ENCODE measurements around the gene NGB. TPM values are rescaled to one million over a fixed set of nuclear protein-coding genes. Genes with fewer than 3 reads are reported as not detected.

The NGB gene
- total RNA-seq = not detected in 2 replicates

- intact Hi-C loops (cut with micrococcal nuclease) = no loop called here
Measured at GRCh38 chr14:77271113-77271710, at the start of gene NGB. Gene NGB, minus strand, starts transcription at chr14:77271206. Its CDS starts 269 bp downstream, at chr14:77270937.

DNA sequence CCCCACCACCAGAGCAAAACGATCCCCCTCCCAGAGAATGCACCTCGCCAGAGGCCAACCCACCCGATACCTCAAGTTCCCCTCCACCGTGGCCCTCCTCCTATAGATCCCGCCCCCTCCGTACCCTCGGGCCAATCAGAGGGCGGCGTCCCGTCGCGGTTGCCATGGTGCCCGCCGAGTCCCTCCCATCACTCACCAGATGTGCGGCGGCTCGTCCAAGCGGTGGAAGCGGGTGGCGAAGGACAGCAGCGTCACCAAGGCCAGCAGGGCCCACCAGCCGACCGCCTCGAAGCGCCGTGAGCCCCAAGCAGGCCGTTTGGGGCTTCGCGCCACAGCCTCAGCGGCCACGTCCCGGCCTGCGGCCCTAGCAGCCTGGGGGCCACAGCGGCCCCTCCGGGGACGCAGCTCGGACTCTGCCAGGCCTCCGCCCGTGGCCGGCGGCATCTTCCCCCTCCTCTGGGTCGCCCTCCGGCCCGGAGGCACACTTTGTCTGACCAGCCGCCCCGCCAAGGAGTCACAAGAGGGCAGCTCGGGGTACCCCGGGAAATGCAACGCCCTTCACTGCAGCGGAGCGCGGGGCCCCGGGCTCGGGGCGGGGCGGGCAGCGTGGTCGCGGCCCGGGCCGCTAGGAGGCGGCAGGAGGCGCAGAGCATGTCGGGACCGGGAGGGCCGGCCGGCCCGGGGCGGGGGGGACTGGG, 49.4 kb upstream of the NGB start, which contains the start of gene POMT2:
POMT2 (minus strand) TSS at position 646 of the 698 bp plus-strand sequence; CDS start at position 444, 202 bp downstream.
- intact Hi-C loops (cut with micrococcal nuclease) = loop anchor here (1.0 to 10.0 kb wide), 8 partner anchors 17 to 1168 kb away; partner anchors contain the start of genes ADCK1, ALKBH1, CIPC and IRF2BPL

GRCh38 chr14:77319422-77319821, 48.4 kb upstream of the NGB start:
- intact Hi-C loops (cut with micrococcal nuclease) = loop anchor here (10.0 kb wide), 1 partner anchor 445 kb away; no protein-coding TSS in a partner anchor

- intact Hi-C loops (cut with micrococcal nuclease) = loop anchor here (10.0 kb wide), 1 partner anchor 444 kb away; no protein-coding TSS in a partner anchor
Measured at GRCh38 chr14:77318756-77319155, 47.8 kb upstream of the NGB start.

DNA sequence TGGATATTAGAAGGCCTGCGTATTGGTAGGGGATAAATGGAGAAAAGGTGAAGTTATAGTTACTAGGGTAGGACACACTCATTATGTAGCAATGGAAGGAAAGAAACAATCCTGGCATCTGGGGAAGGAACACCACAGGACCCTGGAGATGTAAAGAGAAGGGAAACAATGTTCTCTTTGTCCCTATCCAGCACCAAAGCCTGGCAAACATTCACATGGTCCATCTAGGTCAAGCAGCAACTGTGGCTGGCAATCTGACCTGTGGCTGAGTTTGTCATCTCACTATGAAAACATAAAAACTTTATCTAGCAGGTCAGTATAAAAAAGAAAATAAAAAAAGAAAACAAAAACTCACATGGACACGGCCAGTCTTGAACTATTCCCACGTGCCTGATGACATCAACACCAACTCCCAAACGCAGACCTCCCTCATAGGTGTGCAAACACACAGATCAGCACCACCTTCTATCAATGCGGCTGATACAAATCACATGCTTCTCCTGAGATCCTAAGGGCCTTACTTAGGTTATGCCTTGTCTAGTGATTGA, 47.1 kb upstream of the NGB start:
- intact Hi-C loops (cut with micrococcal nuclease) = loop anchor here (10.0 kb wide), 1 partner anchor 443 kb away; no protein-coding TSS in a partner anchor

DNA sequence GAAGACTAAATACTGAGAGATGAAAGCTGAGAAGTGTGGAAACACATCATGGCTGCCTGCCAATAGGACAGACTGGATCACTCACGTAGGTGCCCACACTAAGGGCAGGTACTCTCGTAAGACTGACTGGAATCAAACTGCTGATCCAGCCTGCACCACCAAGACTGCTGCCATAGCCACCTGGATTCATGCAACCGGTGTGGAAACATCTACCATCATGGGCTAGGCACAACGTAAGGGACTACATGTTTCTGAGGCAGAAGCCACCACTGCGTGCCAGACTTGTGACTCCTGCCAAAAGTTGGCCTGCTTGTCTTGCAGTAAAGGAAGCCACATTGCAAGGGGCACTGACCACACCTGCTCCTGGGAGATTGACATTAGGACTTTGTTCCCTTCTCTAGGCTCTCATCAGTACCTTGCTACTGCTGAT, 45.9 kb upstream of the NGB start:
- intact Hi-C loops (cut with micrococcal nuclease) = loop anchor here (1.0 to 10.0 kb wide), 2 partner anchors 165 to 442 kb away; no protein-coding TSS in a partner anchor

- intact Hi-C loops (cut with micrococcal nuclease) = loop anchor here (1.0 to 10.0 kb wide), 2 partner anchors 164 to 441 kb away; no protein-coding TSS in a partner anchor
Measured at GRCh38 chr14:77316195-77316505, 45.1 kb upstream of the NGB start.

- intact Hi-C loops (cut with micrococcal nuclease) = loop anchor here (10.0 kb wide), 1 partner anchor 440 kb away; no protein-coding TSS in a partner anchor
Measured at GRCh38 chr14:77314539-77315457, 43.8 kb upstream of the NGB start.

DNA sequence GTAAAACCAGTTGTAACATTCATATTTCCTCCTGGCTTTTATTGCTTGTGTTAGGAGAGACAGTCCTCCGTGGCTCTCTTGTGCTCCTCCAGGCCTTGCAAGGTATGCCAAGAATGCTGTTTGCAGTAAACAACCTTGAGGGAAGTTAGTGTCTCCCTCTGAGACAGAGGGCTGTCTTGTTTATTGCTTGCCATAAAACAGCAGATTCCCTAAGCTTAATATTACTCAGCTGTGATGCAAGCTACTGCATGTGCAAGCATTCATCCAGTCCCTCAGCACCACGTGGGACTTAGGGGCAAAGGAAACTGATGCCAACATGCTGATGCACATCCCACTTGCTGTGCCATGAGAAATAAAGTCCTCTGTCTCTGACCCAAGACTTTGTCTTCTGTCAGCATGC, 43.0 kb upstream of the NGB start:
- intact Hi-C loops (cut with micrococcal nuclease) = loop anchor here (10.0 kb wide), 1 partner anchor 439 kb away; no protein-coding TSS in a partner anchor

GRCh38 chr14:77313371-77313770, 42.4 kb upstream of the NGB start:
- intact Hi-C loops (cut with micrococcal nuclease) = loop anchor here (10.0 kb wide), 1 partner anchor 439 kb away; no protein-coding TSS in a partner anchor

DNA sequence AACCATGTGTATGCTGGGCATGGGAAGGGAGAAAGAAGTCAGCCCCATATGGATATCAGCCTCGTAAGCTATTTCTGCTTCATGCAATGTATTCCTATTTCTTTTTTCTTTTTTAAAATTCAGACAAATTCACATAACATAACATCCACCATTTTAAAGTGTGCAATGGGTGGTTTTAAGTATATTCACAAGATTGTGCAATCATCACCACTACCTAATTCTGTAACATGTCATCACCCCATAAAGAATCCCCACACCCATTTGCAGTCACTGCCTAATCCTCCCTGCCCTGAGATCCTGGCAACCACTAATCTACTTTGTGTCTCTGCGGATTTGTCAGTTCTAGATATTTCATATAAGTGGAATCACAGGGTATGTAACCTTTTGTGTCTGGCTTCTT, 40.2 kb upstream of the NGB start:
- intact Hi-C loops (cut with micrococcal nuclease) = loop anchor here (10.0 kb wide), 1 partner anchor 436 kb away; no protein-coding TSS in a partner anchor

- intact Hi-C loops (cut with micrococcal nuclease) = loop anchor here (10.0 kb wide), 1 partner anchor 435 kb away; no protein-coding TSS in a partner anchor
Measured at GRCh38 chr14:77310026-77310425, 39.0 kb upstream of the NGB start.

DNA sequence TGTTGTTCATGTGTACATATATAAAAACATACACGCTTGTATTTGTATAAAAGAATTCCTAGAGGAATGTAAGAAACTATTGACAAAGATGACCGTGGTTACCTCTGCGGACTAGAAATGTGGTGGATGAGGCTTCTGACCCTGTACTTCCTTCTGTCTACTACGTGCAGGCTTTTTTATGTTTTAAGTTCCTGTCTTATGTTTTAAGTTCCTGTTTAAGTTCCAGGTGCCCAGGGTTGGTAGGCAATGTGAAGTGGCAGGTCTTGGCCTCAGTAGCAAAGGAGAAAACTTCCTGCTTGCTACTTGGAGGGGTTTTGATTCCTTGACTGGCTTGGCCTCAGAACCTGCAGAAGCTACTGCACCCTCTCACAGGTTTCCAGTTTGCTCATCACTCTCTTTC, 38.1 kb upstream of the NGB start:
- intact Hi-C loops (cut with micrococcal nuclease) = no loop called here

- intact Hi-C loops (cut with micrococcal nuclease) = no loop called here
Measured at GRCh38 chr14:77306851-77307496, 36.0 kb upstream of the NGB start.

DNA sequence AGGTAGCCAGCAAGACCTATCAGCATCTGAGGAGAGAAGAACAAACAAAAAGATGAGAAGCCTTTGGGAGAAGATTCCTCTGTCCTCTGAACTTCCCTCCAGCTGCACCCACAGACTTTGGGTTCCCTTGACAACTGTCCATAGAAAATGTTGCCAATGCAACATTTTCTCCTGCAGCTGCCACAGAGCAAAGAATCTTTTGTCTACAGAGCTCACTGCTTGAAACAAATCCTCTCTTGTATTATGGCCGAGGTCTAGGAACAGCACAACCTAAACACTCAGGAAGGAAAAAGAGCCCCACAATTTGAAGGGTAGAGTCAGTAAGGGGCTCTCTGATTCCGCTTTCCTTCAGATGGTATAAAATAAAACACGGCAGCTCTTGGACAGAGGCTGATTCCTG, 35.4 kb upstream of the NGB start:
- intact Hi-C loops (cut with micrococcal nuclease) = no loop called here

- intact Hi-C loops (cut with micrococcal nuclease) = no loop called here
Measured at GRCh38 chr14:77305696-77306095, 34.7 kb upstream of the NGB start.

DNA sequence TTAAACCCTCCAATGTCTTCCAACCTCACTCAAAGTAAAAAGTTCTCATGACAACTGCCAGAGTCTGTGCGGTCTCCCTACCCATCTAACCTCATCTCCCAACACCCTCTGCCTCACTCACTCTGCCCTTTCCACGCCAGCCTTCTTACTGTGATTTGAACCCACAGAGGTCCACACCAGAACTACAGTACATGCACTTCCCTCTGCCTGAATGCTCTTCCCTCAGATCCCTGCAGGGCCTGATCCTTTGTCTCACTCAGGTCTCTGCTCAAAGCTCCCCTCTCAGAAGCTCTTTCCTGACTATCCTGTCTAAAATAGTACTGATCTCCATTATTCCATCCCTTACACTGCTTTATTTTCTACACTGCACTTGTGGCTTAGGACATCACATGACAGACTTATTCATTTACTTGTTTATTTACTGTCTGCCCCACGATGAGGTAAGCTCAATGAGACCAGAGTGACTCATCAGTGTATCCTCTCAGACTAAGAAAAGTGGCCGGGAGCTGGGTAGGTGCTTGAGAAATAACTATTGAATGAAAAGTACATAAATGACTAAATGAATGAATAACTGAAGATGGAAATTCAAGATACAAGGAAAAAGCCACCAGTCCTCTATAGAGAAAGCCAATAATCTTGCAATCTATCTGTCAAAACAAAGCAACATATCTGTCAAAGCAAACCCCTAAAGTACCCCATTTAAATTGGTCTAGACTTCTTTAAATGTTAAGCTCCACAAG, 32.6 kb upstream of the NGB start:
- intact Hi-C loops (cut with micrococcal nuclease) = loop anchor here (1.0 to 5.0 kb wide), 2 partner anchors 17 to 154 kb away; partner anchors contain the start of genes AHSA1, POMT2 and VIPAS39

DNA sequence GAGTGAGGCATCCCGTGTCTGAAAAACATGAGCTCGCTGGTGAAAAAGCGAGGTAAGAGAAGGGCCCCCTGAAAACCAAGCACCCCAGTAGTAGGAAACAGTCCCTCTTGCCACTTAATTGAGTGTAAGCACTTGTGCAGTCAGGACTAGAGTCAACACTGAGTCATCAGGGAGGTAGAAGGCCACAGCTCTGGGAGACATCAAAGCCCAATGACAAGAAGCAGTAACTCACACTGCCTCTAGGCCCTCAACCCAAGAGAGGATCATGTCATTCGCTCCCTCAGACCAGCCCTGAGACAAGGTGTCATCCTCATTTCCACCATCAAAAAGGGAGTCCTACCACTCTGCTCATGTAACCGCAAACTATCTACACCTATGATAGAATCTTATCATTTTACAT, 31.9 kb upstream of the NGB start:
- intact Hi-C loops (cut with micrococcal nuclease) = loop anchor here (1.0 to 5.0 kb wide), 2 partner anchors 17 to 154 kb away; partner anchors contain the start of genes AHSA1, POMT2 and VIPAS39

DNA sequence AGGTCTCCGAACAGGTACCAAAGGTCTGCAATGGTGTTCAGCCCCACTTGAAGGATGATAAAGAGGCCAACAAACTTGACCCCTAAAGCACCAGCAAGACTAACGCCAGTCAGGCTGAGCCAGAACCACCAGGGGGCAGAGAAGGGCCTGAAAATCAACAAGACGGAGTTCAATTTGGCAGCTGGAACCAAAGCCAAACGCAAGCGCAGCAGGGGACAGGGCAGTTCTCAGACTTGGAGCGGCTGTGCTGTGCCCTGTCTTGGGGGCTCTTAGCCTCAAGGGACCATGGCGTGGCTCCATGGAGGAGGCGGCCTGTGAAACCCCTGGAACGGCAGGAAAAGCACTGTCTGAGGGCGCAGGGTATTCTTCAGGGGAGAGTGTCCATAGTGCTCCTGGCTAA, 30.1 kb upstream of the NGB start:
- intact Hi-C loops (cut with micrococcal nuclease) = loop anchor here (1.0 to 5.0 kb wide), 2 partner anchors 156 to 250 kb away; partner anchors contain the start of genes AHSA1 and VIPAS39

Data from T-helper 2 cell treated with Interferon-gamma antibody and Interleukin-4, amounts not matched to agents 100 ng/mL and 5 ng/mL, for 36 hours (primary cell).